Vagina (tissue), 2 donors: ENCODE data around the gene MYPOP.

Source experiments
- POLR2A ChIP-seq, 2 donors: fragments of 450-650 bp; IDR thresholded peaks; one replicate each; pipeline ENCODE4 v1.6.1; 2017; ENCODE audit warnings: antibody characterized with exemption in 2 of 2, mild to moderate bottlenecking in 2 of 2, moderate library complexity in 2 of 2
- POLR2AphosphoS5 ChIP-seq, 2 donors: sonication (generic); formaldehyde crosslinking; IDR thresholded peaks; one replicate each; pipeline ENCODE4 v1.9.0; 2017; ENCODE audit warnings: antibody characterized with exemption in 2 of 2, mild to moderate bottlenecking in 2 of 2, low read depth in 1 of 2; ENCODE audit not compliant: insufficient read depth in 1 of 2
- TF ChIP-seq, protein P1 (sequence below), 3 experiments: fragments of 450-650 bp in 2 of 3; fragments of 200-600 bp in 1 of 3; sonication (generic) in 1 of 3; IDR thresholded peaks; one replicate each; pipeline ENCODE4 v1.5.1; 2017 to 2019; ENCODE audit warnings: antibody characterized with exemption in 3 of 3, mild to moderate bottlenecking in 2 of 3, moderate library complexity in 2 of 3

DNA sequence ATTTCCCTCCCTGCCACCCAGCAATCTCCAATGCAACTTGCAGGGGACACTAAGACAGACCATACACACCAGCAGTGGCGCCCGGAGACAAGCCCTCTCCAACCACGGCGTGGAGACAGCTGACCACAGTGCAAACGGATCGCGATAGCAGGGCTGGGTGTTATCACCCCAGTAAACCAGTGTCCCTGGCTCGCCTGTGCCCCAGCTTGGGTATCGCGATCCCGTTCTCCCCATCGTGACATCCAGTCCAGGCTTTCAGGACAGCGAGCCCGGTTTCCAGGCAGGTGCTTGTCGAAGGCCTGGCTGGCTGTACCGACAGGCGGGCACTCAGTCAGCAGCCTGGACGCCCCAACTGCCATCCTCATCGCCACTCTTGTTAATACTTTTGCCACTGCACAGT lies 32.9 kb upstream of the MYPOP start:
- TF ChIP-seq, protein P1, sequence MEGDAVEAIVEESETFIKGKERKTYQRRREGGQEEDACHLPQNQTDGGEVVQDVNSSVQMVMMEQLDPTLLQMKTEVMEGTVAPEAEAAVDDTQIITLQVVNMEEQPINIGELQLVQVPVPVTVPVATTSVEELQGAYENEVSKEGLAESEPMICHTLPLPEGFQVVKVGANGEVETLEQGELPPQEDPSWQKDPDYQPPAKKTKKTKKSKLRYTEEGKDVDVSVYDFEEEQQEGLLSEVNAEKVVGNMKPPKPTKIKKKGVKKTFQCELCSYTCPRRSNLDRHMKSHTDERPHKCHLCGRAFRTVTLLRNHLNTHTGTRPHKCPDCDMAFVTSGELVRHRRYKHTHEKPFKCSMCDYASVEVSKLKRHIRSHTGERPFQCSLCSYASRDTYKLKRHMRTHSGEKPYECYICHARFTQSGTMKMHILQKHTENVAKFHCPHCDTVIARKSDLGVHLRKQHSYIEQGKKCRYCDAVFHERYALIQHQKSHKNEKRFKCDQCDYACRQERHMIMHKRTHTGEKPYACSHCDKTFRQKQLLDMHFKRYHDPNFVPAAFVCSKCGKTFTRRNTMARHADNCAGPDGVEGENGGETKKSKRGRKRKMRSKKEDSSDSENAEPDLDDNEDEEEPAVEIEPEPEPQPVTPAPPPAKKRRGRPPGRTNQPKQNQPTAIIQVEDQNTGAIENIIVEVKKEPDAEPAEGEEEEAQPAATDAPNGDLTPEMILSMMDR (IDR thresholded peaks at IDR 0.05) = no peak
- TF ChIP-seq POLR2AphosphoS5 (IDR thresholded peaks at IDR 0.05; ENCODE audit: insufficient read depth in 1 of 2, low read depth in 1 of 2) = no peak
- TF ChIP-seq POLR2A (IDR thresholded peaks at IDR 0.05) = no peak
